NCI-H2081 (cell line): ENCODE results near the gene MYO7B.

ENCODE experiments used
- DNase-seq, 2 experiments: peaks; one replicate each; lab custom pipeline; 2025; lab: John Stamatoyannopoulos, UW

MYO7B gene

GRCh38 chr2:127637725-127638252 lies 102.3 kb downstream of the MYO7B start:
- no peak for DNase-seq

GRCh38 chr2:127638361-127639110 lies 103.1 kb downstream of the MYO7B start:
- no peak for DNase-seq

GRCh38 chr2:127639111-127639474 lies 103.6 kb downstream of the MYO7B start:
- DNase-seq = no peak

- no peak for DNase-seq
These were observed 104.9 kb downstream of the MYO7B start for GRCh38 chr2:127640082-127641072.

- DNase-seq = no peak
These were observed 105.7 kb downstream of the MYO7B start for GRCh38 chr2:127641133-127641532.

GRCh38 chr2:127641846-127642507 lies 106.5 kb downstream of the MYO7B start:
- DNase-seq = no peak

- no peak for DNase-seq
These were observed 107.4 kb downstream of the MYO7B start for GRCh38 chr2:127642706-127643438.

GRCh38 chr2:127643439-127644065 lies 108.1 kb downstream of the MYO7B start:
- no peak for DNase-seq

- DNase-seq = no peak
These were observed 108.9 kb downstream of the MYO7B start for GRCh38 chr2:127644066-127645025.

- DNase-seq = no peak
These were observed 109.5 kb downstream of the MYO7B start for GRCh38 chr2:127645026-127645394.

GRCh38 chr2:127645395-127646291 lies 110.2 kb downstream of the MYO7B start, which contains the start of gene GPR17:
TSS of gene GPR17 (plus strand) at chr2:127646153. CDS start at chr2:127650736, 4,583 bp downstream.
- no peak for DNase-seq

- DNase-seq = no peak
These were observed 111.2 kb downstream of the MYO7B start for GRCh38 chr2:127646487-127647241.

- DNase-seq = no peak
These were observed 112.0 kb downstream of the MYO7B start for GRCh38 chr2:127647242-127648190.

GRCh38 chr2:127648321-127648720 lies 112.8 kb downstream of the MYO7B start:
- no peak for DNase-seq

GRCh38 chr2:127649100-127649611 lies 113.7 kb downstream of the MYO7B start:
- DNase-seq = peak; percentile 45 to 47

GRCh38 chr2:127649684-127650040 lies 114.2 kb downstream of the MYO7B start:
- peak; percentile 80 to 86 for DNase-seq
